Amniotic epithelial cell (primary cell): ENCODE results near the gene GOLGA8B.
"Not testable (repeated sequence)": the region's sequence is repeated elsewhere in the genome, so short reads cannot be mapped to it uniquely, and the experiment has no call there.

Source experiments
- DNase-seq: peaks from one replicate; pipeline ENCODE4 v3.0.0-alpha.2; 2010; ENCODE audit warnings: low read depth

The GOLGA8B gene

DNA sequence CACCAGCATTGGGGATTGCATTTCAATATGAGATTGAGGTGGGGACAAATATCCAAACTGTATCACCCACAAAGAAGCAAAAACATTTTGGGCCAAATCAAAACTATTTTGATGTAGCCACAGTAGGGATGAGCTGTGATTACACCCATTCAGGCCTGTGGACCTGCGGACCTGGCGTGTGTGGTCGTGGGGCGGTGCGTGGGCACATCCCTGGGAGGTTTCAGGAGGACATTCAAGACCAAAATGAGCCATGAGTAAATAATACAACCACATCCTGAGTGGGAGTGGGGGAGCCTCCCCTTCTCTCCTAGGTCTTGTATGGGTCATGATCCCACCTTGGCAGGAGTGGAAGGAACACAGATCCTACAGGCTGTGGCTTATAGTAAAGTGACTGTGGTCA, 23.7 kb downstream of the GOLGA8B start:
- not testable (repeated sequence) for DNase-seq

DNA sequence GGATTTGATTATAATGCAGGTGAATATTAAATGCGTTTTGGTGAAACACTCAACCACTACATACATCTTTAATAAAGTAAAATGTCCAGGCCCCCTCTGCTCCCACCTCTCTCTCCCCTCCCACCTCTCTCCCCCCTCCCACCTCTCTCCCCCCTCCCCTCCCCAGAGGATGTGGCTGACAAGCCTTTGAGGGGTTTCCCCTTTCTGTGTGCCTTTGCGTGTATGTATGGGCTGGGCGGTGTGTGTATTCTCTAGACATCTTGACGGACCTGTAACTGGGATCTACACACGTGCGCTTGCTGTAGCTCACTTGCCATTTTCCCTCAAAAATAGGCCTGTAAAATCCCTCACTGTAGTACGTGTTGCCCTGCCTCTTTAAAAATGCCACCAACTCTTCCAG, 28.3 kb downstream of the GOLGA8B start:
- DNase-seq = not testable (repeated sequence)

DNA sequence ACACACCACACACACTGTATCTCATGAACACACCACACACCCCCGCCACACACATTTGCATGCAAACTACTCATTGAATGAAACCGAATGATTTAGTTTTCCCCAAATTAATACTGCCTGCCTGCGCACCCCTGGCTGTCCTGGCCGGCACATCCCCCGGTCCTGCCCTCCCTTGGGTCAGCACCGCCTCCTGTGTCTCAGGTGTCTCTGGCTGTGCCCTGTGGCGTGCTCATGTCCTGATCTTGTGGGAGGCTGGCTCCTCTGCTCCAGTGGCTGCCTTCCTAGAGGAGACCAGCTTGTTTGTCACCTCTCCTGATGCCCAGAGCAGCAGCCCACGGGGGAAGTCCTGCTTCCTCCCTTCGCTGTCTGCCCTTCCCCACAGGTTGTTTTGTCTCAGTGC, 28.7 kb downstream of the GOLGA8B start:
- DNase-seq = not testable (repeated sequence)

DNA sequence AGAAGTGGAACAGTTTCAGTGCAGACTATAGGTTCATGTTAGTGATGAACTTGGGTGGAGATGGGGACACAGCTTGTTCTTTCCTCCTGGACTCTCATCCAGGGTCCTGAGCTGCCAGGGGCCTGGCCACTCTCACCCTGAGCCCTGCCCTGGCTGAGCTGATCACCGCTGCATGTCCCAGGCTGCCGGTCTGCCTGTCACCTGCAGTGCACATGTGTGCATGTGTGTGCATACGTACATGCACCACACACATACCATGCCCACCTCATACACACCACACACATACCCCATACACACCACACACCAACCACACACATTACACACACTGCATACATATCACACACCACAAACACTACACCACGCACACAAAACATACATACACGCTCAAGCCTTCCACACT, 29.3 kb downstream of the GOLGA8B start:
- DNase-seq = not testable (repeated sequence)

DNA sequence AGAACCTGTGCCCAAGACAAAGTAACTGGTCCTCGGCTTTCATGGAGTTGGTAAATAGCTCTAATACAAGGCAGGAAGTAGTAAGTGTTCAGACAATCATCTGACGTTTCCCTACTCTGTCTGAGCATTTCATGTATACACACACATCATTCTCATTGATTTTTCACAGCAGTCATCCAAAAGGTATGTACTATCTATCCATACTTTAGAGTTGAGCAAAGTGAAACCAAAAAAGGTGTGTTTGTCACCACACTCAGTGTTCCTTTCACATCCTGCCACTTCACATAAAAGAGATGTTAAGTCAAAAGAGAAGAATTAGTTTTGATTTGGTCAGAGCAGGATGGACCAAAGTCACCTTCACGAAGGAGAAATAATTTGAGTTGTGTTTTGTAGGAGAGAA, 33.3 kb downstream of the GOLGA8B start:
- not testable (repeated sequence) for DNase-seq

DNA sequence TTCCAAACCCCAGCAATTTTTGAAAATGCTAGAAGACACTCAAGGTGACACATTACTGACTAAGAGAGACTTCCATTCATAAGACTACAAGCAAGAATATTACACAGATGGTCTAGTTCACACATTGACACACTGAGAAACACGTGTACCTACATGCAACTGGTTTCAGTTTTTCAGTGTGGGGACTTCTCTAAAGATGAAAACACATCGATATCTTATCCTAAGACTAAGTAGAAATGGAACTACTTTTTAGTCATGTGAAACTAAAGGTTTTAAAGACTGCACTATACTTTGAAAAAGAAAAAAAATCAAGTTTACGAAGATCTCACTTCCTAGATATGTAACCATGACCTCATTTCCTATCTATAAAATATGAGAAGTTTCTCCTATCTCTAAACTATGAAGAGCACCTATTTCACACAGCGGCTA, 34.1 kb downstream of the GOLGA8B start:
- not testable (repeated sequence) for DNase-seq

DNA sequence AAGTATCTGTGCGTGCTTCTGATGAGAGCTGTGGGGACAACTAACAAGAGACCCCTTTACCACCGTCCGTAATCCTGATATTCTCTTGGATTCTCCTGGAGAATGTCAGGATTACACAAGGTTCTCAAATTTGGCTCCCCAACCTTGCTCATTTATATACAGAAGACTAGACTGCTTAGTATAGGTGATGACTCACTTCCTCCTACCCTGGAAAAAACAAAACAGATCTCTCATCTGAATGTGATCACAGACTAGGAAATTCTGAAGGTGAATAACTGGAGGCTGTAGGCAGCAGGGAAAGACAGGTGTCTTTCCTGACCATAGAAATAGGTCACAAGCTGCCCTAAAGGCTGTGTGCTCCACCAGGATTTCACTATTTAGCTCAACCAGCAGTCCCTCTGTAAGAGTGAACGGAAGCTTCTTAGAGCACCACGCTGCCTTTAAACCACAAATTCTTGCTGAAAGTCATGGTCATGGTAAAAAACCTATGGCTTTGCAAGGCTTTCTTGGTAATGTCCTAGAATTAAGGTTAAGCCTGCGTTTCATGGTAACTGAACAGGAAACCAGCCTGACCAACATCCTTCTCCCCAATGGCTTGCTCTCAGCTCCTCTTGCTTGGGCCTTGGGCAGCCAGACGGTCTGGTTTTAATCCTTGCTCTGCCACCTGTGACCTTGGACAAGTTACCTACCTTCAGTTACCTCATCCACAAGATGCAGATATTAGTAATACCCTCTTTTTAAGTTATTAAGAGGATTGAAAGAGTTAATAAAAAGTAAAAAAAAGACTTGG, 39.4 kb downstream of the GOLGA8B start:
- not testable (repeated sequence) for DNase-seq

DNA sequence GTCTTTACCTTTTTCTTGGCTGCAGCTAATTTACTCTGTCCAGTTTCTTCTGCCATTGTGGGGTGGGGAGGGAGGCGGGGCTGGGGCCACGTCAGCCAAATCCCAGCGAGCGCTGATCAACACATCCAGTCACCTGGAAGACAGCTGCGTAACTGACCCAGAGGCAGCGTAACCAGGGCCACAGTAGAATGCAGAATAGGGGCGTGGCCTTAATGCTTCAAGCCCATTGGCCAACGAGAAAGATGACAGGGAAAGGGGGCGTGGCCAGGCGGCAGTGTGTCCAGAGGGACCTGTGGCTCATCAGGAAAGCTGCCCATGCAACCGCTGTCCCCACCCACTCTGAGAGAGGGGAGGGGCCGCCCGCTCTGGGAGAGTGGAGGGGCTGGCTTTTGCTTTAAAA, 47.6 kb downstream of the GOLGA8B start:
- DNase-seq = not testable (repeated sequence)
